ENCODE measurements around the gene SUMO1. TPM values are rescaled to one million over a fixed set of nuclear protein-coding genes. Genes with fewer than 3 reads are reported as not detected.
"Not testable (repeated sequence)": the region's sequence is repeated elsewhere in the genome, so short reads cannot be mapped to it uniquely, and the experiment has no call there.

The SUMO1 gene
- total RNA-seq, 2 experiments from 2014 or later, result 98.2 to 99.2 TPM

- CTCF ChIA-PET, result no interaction called here
Observed at GRCh38 chr2:202251494-202251893, 13.1 kb upstream of the SUMO1 start.

GRCh38 chr2:202249521-202250253 is 11.3 kb upstream of the SUMO1 start:
- peaks cover 7% of the 10 kb centered on the region for H3K27me3 Mint-ChIP-seq (ENCODE audit: low read depth)
- H3K4me3 Mint-ChIP-seq, result no peak overlapping the region
- POLR2A ChIA-PET, result no interaction called here
- peaks cover 7% of the 10 kb centered on the region for H3K36me3 Mint-ChIP-seq (ENCODE audit: low read depth)
- peaks cover 10% of the 10 kb centered on the region for H3K9me3 Mint-ChIP-seq (ENCODE audit: insufficient read depth)
- DNase-seq (no peak), ATAC-seq (no peak)
- CTCF ChIA-PET, result no interaction called here
- peaks cover 13% of the 10 kb centered on the region for H3K4me1 Mint-ChIP-seq (ENCODE audit: low read depth)
- H3K27ac Mint-ChIP-seq, result no peak overlapping the region

More at GRCh38 chr2:202251494-202251893, 13.1 kb upstream of the SUMO1 start:
- Mint-ChIP-seq H3K4me1 (ENCODE audit: low read depth) (peaks cover 13% of the 10 kb centered on the region), H3K36me3 (ENCODE audit: low read depth) (peaks cover 7% of the 10 kb centered on the region), H3K4me3 (no peak overlapping the region), H3K27ac (no peak overlapping the region), H3K9me3 (ENCODE audit: insufficient read depth) (peaks cover 10% of the 10 kb centered on the region), H3K27me3 (ENCODE audit: low read depth) (peaks cover 5% of the 10 kb centered on the region)
- DNase-seq (no peak), ATAC-seq (no peak)
- POLR2A ChIA-PET, result interaction anchor here (0.5 kb wide), 1 partner anchor 660 kb away, joined by 3 read pairs; the partner anchor contains the start of gene WDR12

- H3K27ac Mint-ChIP-seq; ATAC-seq; DNase-seq; H3K4me3 Mint-ChIP-seq; H3K27me3 Mint-ChIP-seq (ENCODE audit: low read depth); H3K9me3 Mint-ChIP-seq (ENCODE audit: insufficient read depth); H3K36me3 Mint-ChIP-seq (ENCODE audit: low read depth): not testable (repeated sequence)
- H3K4me1 Mint-ChIP-seq (ENCODE audit: low read depth), result peaks cover 13% of the 10 kb centered on the region
- ChIA-PET POLR2A (interaction anchor here (1.1 kb wide), 1 partner anchor 9 kb away, joined by 4 read pairs; the partner anchor contains the start of gene SUMO1), CTCF (interaction anchor here (1.2 kb wide), 1 partner anchor 17 kb away, joined by 3 read pairs; no protein-coding TSS in a partner anchor)
Observed at GRCh38 chr2:202247710-202248109, 9.3 kb upstream of the SUMO1 start.

GRCh38 chr2:202237787-202238233 is 587 bp downstream of the SUMO1 start:
- ChIA-PET POLR2A (interaction anchor here (1.1 to 2.9 kb wide), 4 partner anchors 27 to 32 kb away, joined by 3 to 30 read pairs (median 8); partner anchors contain the start of gene NOP58), CTCF (interaction anchor here (0.7 kb wide), 2 partner anchors 41 to 481 kb away, joined by 3 read pairs; no protein-coding TSS in a partner anchor)
- DNase-seq (peak; percentile 33), ATAC-seq (peak; percentile 65)
- peaks cover 2% of the 10 kb centered on the region for H3K27me3 Mint-ChIP-seq (ENCODE audit: low read depth)
- H3K9me3 Mint-ChIP-seq (ENCODE audit: insufficient read depth), result no peaks in the 10 kb centered on the region
- peaks cover 32% of the 10 kb centered on the region for H3K4me1 Mint-ChIP-seq (ENCODE audit: low read depth)
- peaks cover 5% of the 10 kb centered on the region for H3K36me3 Mint-ChIP-seq (ENCODE audit: low read depth)
- peak overlapping the region; percentile 94 for H3K4me3 Mint-ChIP-seq
- H3K27ac Mint-ChIP-seq, result peak overlapping the region; percentile 98

DNA sequence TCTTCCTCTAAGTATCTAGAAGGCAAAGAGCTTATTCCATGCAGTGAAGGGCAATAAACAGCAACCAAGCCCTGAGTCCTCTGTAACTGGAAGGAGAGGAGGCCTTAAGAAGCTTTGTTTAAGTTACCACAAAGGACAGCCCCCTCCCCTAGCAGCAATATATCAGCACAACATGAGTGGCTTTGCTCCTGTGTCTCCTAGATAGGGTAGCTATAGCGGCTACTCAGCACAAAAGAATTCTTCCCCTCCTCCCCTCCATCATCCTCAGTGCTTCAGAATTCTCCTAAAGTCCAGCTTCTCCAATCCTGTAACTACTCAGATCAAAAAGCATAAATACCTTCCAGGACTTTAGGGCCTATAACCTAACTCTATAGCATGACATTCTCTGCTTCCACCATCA is 16.5 kb downstream of the SUMO1 start:
- ChIA-PET CTCF (interaction anchor here (1.1 kb wide), 1 partner anchor 14 kb away, joined by 3 read pairs; no protein-coding TSS in a partner anchor), POLR2A (no interaction called here)
- Mint-ChIP-seq H3K27me3 (ENCODE audit: low read depth) (no peaks in the 10 kb centered on the region), H3K36me3 (ENCODE audit: low read depth) (peaks cover 40% of the 10 kb centered on the region), H3K9me3 (ENCODE audit: insufficient read depth) (no peaks in the 10 kb centered on the region), H3K4me1 (ENCODE audit: low read depth) (peaks cover 2% of the 10 kb centered on the region), H3K4me3 (no peak overlapping the region), H3K27ac (no peak overlapping the region)
- DNase-seq (no peak), ATAC-seq (no peak)

- H3K36me3 Mint-ChIP-seq (ENCODE audit: low read depth), result peaks cover 33% of the 10 kb centered on the region
- H3K27ac Mint-ChIP-seq, result no peak overlapping the region
- ChIA-PET POLR2A (no interaction called here), CTCF (no interaction called here)
- H3K4me1 Mint-ChIP-seq (ENCODE audit: low read depth), result no peaks in the 10 kb centered on the region
- no peaks in the 10 kb centered on the region for H3K9me3 Mint-ChIP-seq (ENCODE audit: insufficient read depth)
- no peaks in the 10 kb centered on the region for H3K27me3 Mint-ChIP-seq (ENCODE audit: low read depth)
- DNase-seq (no peak), ATAC-seq (no peak)
- no peak overlapping the region for H3K4me3 Mint-ChIP-seq
Observed at GRCh38 chr2:202215179-202215578, 23.2 kb downstream of the SUMO1 start.

GRCh38 chr2:202208526-202208925 is 29.9 kb downstream of the SUMO1 start:
- CTCF ChIA-PET, result interaction anchor here (0.7 kb wide), 2 partner anchors 13 to 544 kb away, joined by 3 to 4 read pairs; no protein-coding TSS in a partner anchor
- POLR2A ChIA-PET, result interaction anchor here (0.6 kb wide), 1 partner anchor 329 kb away, joined by 5 read pairs; no protein-coding TSS in a partner anchor
- Mint-ChIP-seq H3K9me3 (ENCODE audit: insufficient read depth) (no peaks in the 10 kb centered on the region), H3K27ac (no peak overlapping the region), H3K4me3 (no peak overlapping the region), H3K27me3 (ENCODE audit: low read depth) (no peaks in the 10 kb centered on the region), H3K36me3 (ENCODE audit: low read depth) (peaks cover 28% of the 10 kb centered on the region), H3K4me1 (ENCODE audit: low read depth) (no peaks in the 10 kb centered on the region)
- DNase-seq (no peak), ATAC-seq (no peak)

DNA sequence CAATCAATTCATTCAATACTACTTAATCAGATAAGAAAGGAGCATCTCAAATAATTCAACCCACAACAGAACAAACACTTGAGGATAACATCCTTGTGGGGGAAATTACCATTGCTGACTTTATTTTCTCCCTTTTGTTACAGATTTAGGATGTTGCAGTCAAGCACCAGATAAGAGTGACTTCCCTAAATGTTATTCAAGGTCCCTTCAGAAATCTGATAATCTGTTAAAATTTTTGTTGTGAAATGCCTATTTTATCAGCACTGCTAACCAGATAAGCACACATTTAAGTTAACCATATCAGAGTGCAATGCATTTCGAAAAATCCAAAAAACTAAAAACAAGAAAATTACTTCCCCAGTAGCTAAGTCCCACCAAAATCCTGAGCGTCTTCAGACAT is 33.5 kb downstream of the SUMO1 start:
- peaks cover 20% of the 10 kb centered on the region for H3K36me3 Mint-ChIP-seq (ENCODE audit: low read depth)

DNA sequence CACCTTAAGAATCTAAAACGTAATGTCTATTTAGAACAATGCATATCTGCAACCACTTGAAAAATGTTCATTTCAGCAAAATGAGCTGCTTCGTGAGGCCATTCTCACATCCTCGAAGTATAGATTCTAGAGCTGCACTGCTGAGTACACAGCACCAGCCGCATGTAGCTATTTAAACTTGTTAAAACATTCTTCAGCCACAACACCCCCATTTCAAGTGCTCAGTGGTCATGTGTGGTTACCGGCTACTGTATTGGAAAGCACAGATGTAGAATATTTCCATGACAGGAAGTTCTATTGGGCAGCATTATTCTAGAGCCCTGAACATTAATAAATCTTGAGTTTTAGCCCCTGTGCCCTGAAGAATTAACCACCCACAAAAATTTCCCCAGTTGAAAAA is 35.0 kb downstream of the SUMO1 start:
- Mint-ChIP-seq H3K27me3 (ENCODE audit: low read depth) (peaks cover 4% of the 10 kb centered on the region), H3K4me1 (ENCODE audit: low read depth) (no peaks in the 10 kb centered on the region)
- POLR2A ChIA-PET, result no interaction called here

More for the DNA sequence above, 33.5 kb downstream of the SUMO1 start:
- POLR2A ChIA-PET, result interaction anchor here (0.6 kb wide), 1 partner anchor 53 kb away, joined by 4 read pairs; no protein-coding TSS in a partner anchor
- ATAC-seq, result no peak
- Mint-ChIP-seq H3K27me3 (ENCODE audit: low read depth) (no peaks in the 10 kb centered on the region), H3K4me3 (no peak overlapping the region), H3K4me1 (ENCODE audit: low read depth) (no peaks in the 10 kb centered on the region), H3K27ac (no peak overlapping the region), H3K9me3 (ENCODE audit: insufficient read depth) (no peaks in the 10 kb centered on the region)
- CTCF ChIA-PET, result interaction anchor here (0.8 kb wide), 1 partner anchor 26 kb away, joined by 3 read pairs; no protein-coding TSS in a partner anchor
- DNase-seq, result no peak

DNA sequence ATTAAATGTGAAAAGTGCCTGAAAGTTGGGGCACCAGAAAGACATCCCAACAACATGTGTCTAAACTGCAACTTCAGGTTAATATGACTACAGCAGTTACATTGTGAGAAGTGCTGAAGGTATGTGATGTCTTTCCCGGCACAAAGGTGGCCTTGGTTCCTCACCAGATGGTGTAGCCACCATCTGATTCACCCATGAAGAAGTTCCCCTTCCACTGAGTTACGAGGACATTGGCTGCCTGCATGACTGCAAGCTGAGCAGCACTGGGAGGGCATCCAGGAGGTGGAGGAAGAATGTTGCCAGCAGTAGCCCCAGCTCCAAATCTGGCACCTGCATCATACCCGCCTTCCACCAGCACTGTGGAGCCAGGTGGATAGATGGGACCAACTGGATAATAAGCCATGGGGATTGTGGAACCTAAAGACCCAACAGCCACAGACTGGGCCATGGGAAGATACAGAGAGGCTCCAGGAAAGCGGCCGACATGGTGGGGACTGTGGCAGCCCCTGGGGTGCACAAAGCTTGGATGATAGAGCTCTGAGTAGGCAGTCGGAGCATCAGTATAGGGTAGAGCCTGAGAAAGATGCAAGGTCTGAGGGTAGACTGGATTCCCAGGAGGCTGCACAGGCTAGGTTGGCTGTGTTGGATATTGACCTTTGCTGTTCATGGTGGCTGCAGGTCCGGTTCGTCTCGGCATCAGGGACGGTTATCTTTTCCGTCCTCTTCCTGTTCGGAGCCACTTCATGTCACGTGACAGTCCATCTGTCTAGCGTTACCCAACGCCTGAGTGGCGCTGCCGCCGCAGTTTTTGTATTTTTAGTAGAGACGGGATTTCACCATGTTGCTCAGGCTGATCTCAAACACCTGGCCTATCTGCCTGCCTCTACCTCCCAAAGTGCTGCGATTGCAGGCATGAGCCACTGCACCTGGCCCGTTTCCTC is 36.9 kb downstream of the SUMO1 start:
- Mint-ChIP-seq H3K36me3 (ENCODE audit: low read depth) (peaks cover 9% of the 10 kb centered on the region), H3K4me3 (no peak overlapping the region), H3K27ac (no peak overlapping the region), H3K4me1 (ENCODE audit: low read depth) (peaks cover 2% of the 10 kb centered on the region), H3K9me3 (ENCODE audit: insufficient read depth) (no peaks in the 10 kb centered on the region), H3K27me3 (ENCODE audit: low read depth) (peaks cover 9% of the 10 kb centered on the region)
- POLR2A ChIA-PET, result no interaction called here
- CTCF ChIA-PET, result no interaction called here
- DNase-seq (no peak), ATAC-seq (no peak)

More for the DNA sequence above, 35.0 kb downstream of the SUMO1 start:
- ATAC-seq (no peak), DNase-seq (no peak)
- peaks cover 16% of the 10 kb centered on the region for H3K36me3 Mint-ChIP-seq (ENCODE audit: low read depth)
- no peaks in the 10 kb centered on the region for H3K9me3 Mint-ChIP-seq (ENCODE audit: insufficient read depth)
- CTCF ChIA-PET, result no interaction called here
- H3K27ac Mint-ChIP-seq, result no peak overlapping the region
- no peak overlapping the region for H3K4me3 Mint-ChIP-seq

DNA sequence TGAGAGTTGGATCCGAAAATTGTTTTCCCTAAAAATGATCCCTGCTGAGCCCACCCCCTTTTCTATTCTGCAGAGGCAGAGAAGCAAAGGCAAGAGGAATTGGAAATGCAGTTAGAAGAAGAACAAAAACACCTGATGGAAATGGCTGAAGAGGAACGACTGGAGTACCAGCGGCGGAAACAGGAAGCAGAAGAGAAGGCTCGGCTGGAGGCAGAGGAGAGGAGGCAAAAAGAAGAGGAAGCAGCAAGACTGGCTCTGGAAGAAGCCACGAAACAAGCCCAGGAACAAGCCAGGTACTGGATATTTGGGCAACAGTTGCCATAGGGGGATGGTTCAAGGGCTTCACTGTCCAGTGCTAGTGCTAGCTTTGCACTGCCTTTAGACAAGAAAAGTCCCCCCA is 41.7 kb downstream of the SUMO1 start:
- Mint-ChIP-seq H3K36me3 (ENCODE audit: low read depth) (no peaks in the 10 kb centered on the region), H3K27me3 (ENCODE audit: low read depth) (peaks cover 12% of the 10 kb centered on the region), H3K4me1 (ENCODE audit: low read depth) (peaks cover 2% of the 10 kb centered on the region), H3K27ac (no peak overlapping the region), H3K4me3 (no peak overlapping the region), H3K9me3 (ENCODE audit: insufficient read depth) (no peaks in the 10 kb centered on the region)
- no peak for DNase-seq
- POLR2A ChIA-PET, result no interaction called here
- CTCF ChIA-PET, result no interaction called here
- ATAC-seq, result no peak

Measured in activated CD8-positive, alpha-beta T cell treated with anti-CD3 and anti-CD28 coated beads, Interleukin-2, amount 10 ng/mL, durations not matched to agents 7 days and 5 days (primary cell).